Ascending aorta (tissue), 2 donors: Measurements from ENCODE around the gene ACY1. TPM values are rescaled to one million over a fixed set of nuclear protein-coding genes. Genes with fewer than 3 reads are reported as not detected.

Experiments
- DNase-seq, 2 donors: peaks; one replicate each; pipeline ENCODE4 v3.0.0-alpha.2; 2019; ENCODE audit warnings: low spot score in 2 of 2
- H3K27ac ChIP-seq, 2 donors: fragments of 200-600 bp; sonication (generic); one replicate each; pipeline ENCODE4 v1.5.1; 2016 to 2017; ENCODE audit warnings: mild to moderate bottlenecking in 1 of 2
- H3K27me3 ChIP-seq: fragments of 200-600 bp; sonication (generic); one replicate; pipeline ENCODE4 v1.5.1; 2017
- H3K36me3 ChIP-seq, 2 donors: fragments of 200-600 bp; sonication (generic); one replicate each; pipeline ENCODE4 v1.5.1; 2016
- H3K4me1 ChIP-seq, 2 donors: fragments of 200-600 bp; sonication (generic); one replicate each; pipeline ENCODE4 v1.5.1; 2016 to 2017; ENCODE audit warnings: mild to moderate bottlenecking in 1 of 2
- H3K4me3 ChIP-seq, 2 donors: fragments of 200-600 bp; sonication (generic); one replicate each; pipeline ENCODE4 v1.5.1; 2016 to 2017; ENCODE audit warnings: mild to moderate bottlenecking in 1 of 2
- H3K9me3 ChIP-seq, 2 donors: fragments of 200-600 bp; sonication (generic); one replicate each; pipeline ENCODE4 v1.5.1; 2016
- intact Hi-C: fragments of 100-400 bp; cut with DNase I; formaldehyde crosslinking; loops from one replicate; pipeline ENCODE4 v1.15.1; 2023
- total RNA-seq: library from RNA; depleted of rRNA; stranded (reverse); fragments of >200 nt; gene quantifications from one replicate; pipeline ENCODE4 v1.1.0, GENCODE V29; 2016
- TF ChIP-seq, protein P1 (sequence below), 3 experiments: fragments of 200-600 bp in 2 of 3; fragments of 450-650 bp in 1 of 3; sonication (generic) in 2 of 3; IDR thresholded peaks; one replicate each; pipeline ENCODE4 v1.5.1; 2016 to 2019; ENCODE audit warnings: antibody characterized with exemption in 3 of 3, mild to moderate bottlenecking in 1 of 3, moderate library complexity in 1 of 3

ACY1 gene
- total RNA-seq, 1 donor from 2014 or later: 94.0 TPM

DNA sequence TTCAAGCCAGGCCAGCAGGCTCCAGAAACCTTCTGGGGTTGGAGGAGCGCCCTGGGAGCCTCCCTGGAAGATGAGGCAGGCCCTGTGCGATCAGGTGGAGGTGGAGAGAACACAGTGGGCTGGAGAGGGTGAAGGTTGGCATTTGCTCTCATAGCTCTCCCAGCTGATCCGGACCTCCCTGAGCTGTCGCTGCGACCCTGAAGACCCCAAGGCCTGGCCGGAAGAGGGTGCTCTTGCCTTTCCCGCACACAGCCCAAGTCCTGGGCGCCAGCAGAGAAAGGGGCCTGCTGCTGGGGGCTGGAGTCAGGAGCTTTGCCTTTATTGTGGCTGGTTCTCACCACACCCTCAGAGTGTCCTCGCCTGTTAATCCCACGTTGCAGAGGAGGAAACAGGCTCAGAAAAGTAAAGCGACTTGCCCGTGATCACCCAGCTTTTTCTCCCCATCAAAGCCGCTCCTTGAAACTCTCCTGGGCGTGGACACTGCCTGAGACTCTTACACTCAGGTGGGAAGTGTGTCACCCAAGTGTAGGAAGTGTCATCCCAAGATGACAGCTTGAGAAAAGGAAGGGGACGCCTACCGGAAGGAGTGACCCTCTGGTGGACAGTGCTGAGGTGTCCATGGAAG lies 20.9 kb downstream of the ACY1 start:
- DNase-seq: no peak
- H3K36me3 ChIP-seq: no peaks in the 10 kb centered on the region
- H3K4me3 ChIP-seq: no peak overlapping the region
- H3K27ac ChIP-seq: no peak overlapping the region
- H3K9me3 ChIP-seq: no peaks in the 10 kb centered on the region
- H3K27me3 ChIP-seq: no peaks in the 10 kb centered on the region
- intact Hi-C loops: loop anchor here (1.0 to 5.0 kb wide), 2 partner anchors 49 to 333 kb away; no protein-coding TSS in a partner anchor
- TF ChIP-seq, protein P1, sequence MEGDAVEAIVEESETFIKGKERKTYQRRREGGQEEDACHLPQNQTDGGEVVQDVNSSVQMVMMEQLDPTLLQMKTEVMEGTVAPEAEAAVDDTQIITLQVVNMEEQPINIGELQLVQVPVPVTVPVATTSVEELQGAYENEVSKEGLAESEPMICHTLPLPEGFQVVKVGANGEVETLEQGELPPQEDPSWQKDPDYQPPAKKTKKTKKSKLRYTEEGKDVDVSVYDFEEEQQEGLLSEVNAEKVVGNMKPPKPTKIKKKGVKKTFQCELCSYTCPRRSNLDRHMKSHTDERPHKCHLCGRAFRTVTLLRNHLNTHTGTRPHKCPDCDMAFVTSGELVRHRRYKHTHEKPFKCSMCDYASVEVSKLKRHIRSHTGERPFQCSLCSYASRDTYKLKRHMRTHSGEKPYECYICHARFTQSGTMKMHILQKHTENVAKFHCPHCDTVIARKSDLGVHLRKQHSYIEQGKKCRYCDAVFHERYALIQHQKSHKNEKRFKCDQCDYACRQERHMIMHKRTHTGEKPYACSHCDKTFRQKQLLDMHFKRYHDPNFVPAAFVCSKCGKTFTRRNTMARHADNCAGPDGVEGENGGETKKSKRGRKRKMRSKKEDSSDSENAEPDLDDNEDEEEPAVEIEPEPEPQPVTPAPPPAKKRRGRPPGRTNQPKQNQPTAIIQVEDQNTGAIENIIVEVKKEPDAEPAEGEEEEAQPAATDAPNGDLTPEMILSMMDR (IDR thresholded peaks at IDR 0.05): peak; percentile 44 to 62 (median 53)
- H3K4me1 ChIP-seq: peaks cover 0 to 20% of the 10 kb centered on the region in 2 donors

GRCh38 chr3:52004906-52005395 lies 21.6 kb downstream of the ACY1 start:
- Histone ChIP-seq H3K27me3 (no peaks in the 10 kb centered on the region), H3K27ac (peak overlapping the region in 1 of 2 donors; percentile 54), H3K36me3 (no peaks in the 10 kb centered on the region), H3K4me1 (peaks cover 0 to 20% of the 10 kb centered on the region in 2 donors), H3K4me3 (peak overlapping the region in 1 of 2 donors; percentile 19), H3K9me3 (no peaks in the 10 kb centered on the region)
- TF ChIP-seq, protein P1 (IDR thresholded peaks at IDR 0.05): no peak
- intact Hi-C loops: loop anchor here (1.0 to 5.0 kb wide), 2 partner anchors 48 to 332 kb away; no protein-coding TSS in a partner anchor
- no peak for DNase-seq

- H3K4me3 ChIP-seq: peak overlapping the region in 1 of 2 donors; percentile 19
- no peaks in the 10 kb centered on the region for H3K9me3 ChIP-seq
- peaks cover 0 to 20% of the 10 kb centered on the region in 2 donors for H3K4me1 ChIP-seq
- TF ChIP-seq, protein P1 (IDR thresholded peaks at IDR 0.05): no peak
- intact Hi-C loops: no loop called here
- H3K27ac ChIP-seq: peak overlapping the region in 1 of 2 donors; percentile 54
- no peaks in the 10 kb centered on the region for H3K27me3 ChIP-seq
- no peaks in the 10 kb centered on the region for H3K36me3 ChIP-seq
- DNase-seq: no peak
Measured at GRCh38 chr3:52005571-52005986, 22.2 kb downstream of the ACY1 start.

DNA sequence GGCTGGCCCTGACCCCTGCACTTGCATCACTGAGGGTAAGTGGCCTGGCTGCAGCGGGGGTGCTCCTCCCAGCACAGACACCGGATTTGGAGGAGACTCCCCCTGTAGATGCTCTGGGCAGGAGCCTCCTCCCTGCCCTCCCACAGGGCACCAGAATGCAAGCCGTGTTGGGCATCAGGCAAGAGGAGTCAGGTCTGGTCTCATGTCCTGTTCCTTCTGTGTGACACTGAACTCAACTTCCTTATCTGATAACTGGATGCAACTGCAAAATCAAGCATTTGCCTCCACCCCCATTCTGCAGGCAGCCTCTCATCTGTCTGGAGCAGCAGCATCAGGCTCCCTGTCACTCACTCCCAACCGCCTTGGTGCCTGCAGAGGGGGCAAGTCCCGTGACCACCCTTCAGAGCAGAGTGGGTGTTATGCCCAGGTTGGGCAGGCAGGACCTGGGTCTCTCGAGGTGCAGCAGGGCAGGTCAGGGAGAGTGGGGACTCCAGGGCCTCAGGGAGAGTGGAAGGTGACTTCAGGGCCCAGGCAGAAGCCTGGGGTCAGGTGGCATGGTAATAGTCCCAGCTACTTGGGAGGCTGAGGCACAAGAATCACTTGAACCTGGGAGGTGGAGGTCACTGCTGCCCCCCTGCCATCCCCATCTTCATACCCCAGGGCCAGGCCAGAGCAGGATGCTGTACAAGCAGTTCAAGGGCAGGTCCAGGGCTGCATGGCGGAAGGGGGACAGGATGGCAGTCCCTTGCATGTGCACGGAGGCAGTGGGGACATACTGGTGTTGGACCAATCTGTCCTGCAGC lies 22.9 kb downstream of the ACY1 start:
- Histone ChIP-seq H3K36me3 (no peaks in the 10 kb centered on the region), H3K4me3 (no peak overlapping the region), H3K27me3 (no peaks in the 10 kb centered on the region), H3K9me3 (no peaks in the 10 kb centered on the region), H3K27ac (peak overlapping the region in 1 of 2 donors; percentile 54), H3K4me1 (peaks cover 0 to 20% of the 10 kb centered on the region in 2 donors)
- no peak for DNase-seq
- TF ChIP-seq, protein P1 (IDR thresholded peaks at IDR 0.05): no peak
- intact Hi-C loops: no loop called here

GRCh38 chr3:52006820-52007133 lies 23.4 kb downstream of the ACY1 start:
- DNase-seq: no peak
- intact Hi-C loops: no loop called here
- no peak overlapping the region for H3K27ac ChIP-seq

More at GRCh38 chr3:52006820-52007133, 23.4 kb downstream of the ACY1 start:
- Histone ChIP-seq H3K4me1 (peaks cover 0 to 20% of the 10 kb centered on the region in 2 donors), H3K4me3 (no peak overlapping the region), H3K9me3 (no peaks in the 10 kb centered on the region), H3K27me3 (no peaks in the 10 kb centered on the region), H3K36me3 (no peaks in the 10 kb centered on the region)
- TF ChIP-seq, protein P1 (IDR thresholded peaks at IDR 0.05): no peak
